GM19238 (cell line): Measurements from ENCODE around the gene HNRNPAB.

Experiments
- DNase-seq: peaks from one replicate; pipeline ENCODE4 v3.0.0; 2011; ENCODE audit warnings: low spot score; ENCODE audit not compliant: insufficient read length

The HNRNPAB gene

GRCh38 chr5:178211095-178212048 is 7.0 kb downstream of the HNRNPAB start:
- no peak for DNase-seq

- no peak for DNase-seq
These were observed 8.1 kb downstream of the HNRNPAB start for GRCh38 chr5:178212241-178213002.

- DNase-seq: no peak
These were observed 8.7 kb downstream of the HNRNPAB start for GRCh38 chr5:178213003-178213461.

- DNase-seq: no peak
These were observed 9.4 kb downstream of the HNRNPAB start for GRCh38 chr5:178213748-178214151.

GRCh38 chr5:178214160-178214803 is 9.9 kb downstream of the HNRNPAB start:
- DNase-seq: no peak

- no peak for DNase-seq
These were observed 11.1 kb downstream of the HNRNPAB start for GRCh38 chr5:178215280-178216002.

GRCh38 chr5:178216088-178216534 is 11.8 kb downstream of the HNRNPAB start:
- DNase-seq: no peak

- no peak for DNase-seq
These were observed 12.4 kb downstream of the HNRNPAB start for GRCh38 chr5:178216779-178217178.

- DNase-seq: no peak
These were observed 14.0 kb downstream of the HNRNPAB start for GRCh38 chr5:178218237-178218776.

- DNase-seq: no peak
These were observed 14.5 kb downstream of the HNRNPAB start for GRCh38 chr5:178218827-178219226.

GRCh38 chr5:178221282-178221681 is 16.9 kb downstream of the HNRNPAB start:
- DNase-seq: no peak

- no peak for DNase-seq
These were observed 17.5 kb downstream of the HNRNPAB start for GRCh38 chr5:178221853-178222252.

- DNase-seq: no peak
These were observed 18.0 kb downstream of the HNRNPAB start for GRCh38 chr5:178222292-178222691.

GRCh38 chr5:178223196-178223773 is 19.0 kb downstream of the HNRNPAB start:
- DNase-seq: no peak

GRCh38 chr5:178223828-178224335 is 19.5 kb downstream of the HNRNPAB start:
- DNase-seq: no peak

GRCh38 chr5:178224403-178224802 is 20.1 kb downstream of the HNRNPAB start:
- no peak for DNase-seq

- no peak for DNase-seq
These were observed 20.8 kb downstream of the HNRNPAB start for GRCh38 chr5:178225174-178225573.

- no peak for DNase-seq
These were observed 22.9 kb downstream of the HNRNPAB start for GRCh38 chr5:178227138-178227659.

GRCh38 chr5:178227929-178228328 is 23.6 kb downstream of the HNRNPAB start:
- no peak for DNase-seq

- no peak for DNase-seq
These were observed 24.3 kb downstream of the HNRNPAB start for GRCh38 chr5:178228609-178229008.
